ENCODE data around the gene CASP10. TPM values are rescaled to one million over a fixed set of nuclear protein-coding genes. Genes with fewer than 3 reads are reported as not detected.
A peak's percentile ranks its signal among the peaks of the same experiment; 100 is the strongest.

Gene CASP10
- total RNA-seq, 2 experiments from 2014 or later: 47.8 to 51.3 TPM

- ChIA-PET CTCF (interaction anchor here (3.1 to 3.5 kb wide), 2 partner anchors 34 to 45 kb away, joined by 9 to 29 read pairs; partner anchors contain the start of gene CASP10), POLR2A (interaction anchor here (1.8 to 2.5 kb wide), 2 partner anchors 45 to 339 kb away, joined by 9 to 24 read pairs; partner anchors contain the start of genes CASP10, NIF3L1 and PPIL3)
Observed at GRCh38 chr2:201228271-201228911, 45.5 kb downstream of the CASP10 start.

DNA sequence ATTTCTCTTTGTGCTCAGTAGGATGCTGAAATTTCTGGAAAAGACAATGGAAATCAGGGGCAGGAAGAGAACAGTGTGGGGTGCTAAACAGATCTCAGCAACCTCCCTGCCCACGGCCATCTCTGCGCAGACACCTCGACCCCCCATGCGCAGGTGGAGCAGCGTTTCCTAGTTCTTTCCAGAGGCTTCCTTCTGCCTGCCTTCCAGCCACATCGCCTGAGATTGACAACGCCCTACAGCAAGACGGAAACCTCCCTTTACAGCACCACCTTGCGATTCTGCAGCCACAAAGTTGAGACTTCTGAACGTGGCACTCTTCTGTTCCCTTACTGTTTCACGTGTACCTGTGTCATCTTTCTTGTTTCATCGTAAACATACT, 46.0 kb downstream of the CASP10 start:
- Mint-ChIP-seq H3K9me3 (no peaks in the 10 kb centered on the region), H3K4me3 (peak overlapping the region; percentile 47), H3K36me3 (ENCODE audit: low read depth) (peaks cover 6% of the 10 kb centered on the region), H3K27me3 (no peaks in the 10 kb centered on the region), H3K27ac (peak overlapping the region; percentile 80), H3K4me1 (peaks cover 58% of the 10 kb centered on the region)
- ChIA-PET CTCF (interaction anchor here (1.0 to 3.5 kb wide), 4 partner anchors 17 to 327 kb away, joined by 3 to 29 read pairs (median 8); partner anchors contain the start of gene CASP10), POLR2A (interaction anchor here (1.4 to 2.5 kb wide), 3 partner anchors 39 to 339 kb away, joined by 3 to 24 read pairs (median 9); partner anchors contain the start of genes CASP10, NIF3L1 and PPIL3)
- no peak for DNase-seq

More at GRCh38 chr2:201228271-201228911, 45.5 kb downstream of the CASP10 start:
- peak overlapping the region; percentile 80 for H3K27ac Mint-ChIP-seq
- peaks cover 62% of the 10 kb centered on the region for H3K4me1 Mint-ChIP-seq
- H3K4me3 Mint-ChIP-seq: peak overlapping the region; percentile 47
- DNase-seq: no peak
- peaks cover 6% of the 10 kb centered on the region for H3K36me3 Mint-ChIP-seq (ENCODE audit: low read depth)
- H3K9me3 Mint-ChIP-seq: no peaks in the 10 kb centered on the region
- no peaks in the 10 kb centered on the region for H3K27me3 Mint-ChIP-seq

DNA sequence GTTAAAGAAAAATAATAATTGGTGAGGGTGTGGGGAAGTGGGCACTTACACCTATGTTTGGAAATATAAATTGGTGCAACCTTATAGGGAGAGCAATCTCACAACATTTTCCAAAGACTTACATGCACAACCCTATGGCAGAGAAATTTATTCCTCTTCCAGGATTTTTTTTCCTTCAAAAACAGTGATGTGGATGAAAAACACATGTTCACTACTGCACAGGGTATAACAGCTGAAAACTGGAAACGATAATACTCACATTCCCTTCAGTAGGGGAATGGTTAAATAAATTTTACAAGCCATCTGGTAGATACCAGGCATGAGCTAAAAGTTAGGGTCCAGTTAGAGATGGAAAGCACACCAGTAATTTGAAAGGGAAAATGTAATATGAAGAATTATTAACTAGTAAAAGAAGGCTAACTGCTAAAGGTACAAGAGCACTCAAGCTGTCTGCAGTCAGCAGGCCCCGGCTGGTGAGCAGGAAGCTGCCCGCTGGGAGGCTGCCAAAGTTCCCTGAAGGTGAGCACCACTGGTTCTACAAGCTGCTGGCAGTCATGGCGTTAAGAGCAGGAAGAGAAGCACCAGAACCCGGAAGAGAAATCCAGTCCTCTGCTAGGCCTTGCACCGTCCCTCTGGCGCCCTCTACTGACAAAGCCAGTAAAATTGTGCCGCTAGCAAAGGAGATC, 49.0 kb downstream of the CASP10 start:
- DNase-seq: peak; percentile 92
- Mint-ChIP-seq H3K27me3 (no peaks in the 10 kb centered on the region), H3K4me3 (peak overlapping the region; percentile 97), H3K27ac (peak overlapping the region; percentile 97), H3K9me3 (no peaks in the 10 kb centered on the region), H3K36me3 (ENCODE audit: low read depth) (peaks cover 21% of the 10 kb centered on the region), H3K4me1 (peaks cover 58% of the 10 kb centered on the region)
- ChIA-PET CTCF (interaction anchor here (0.5 to 4.5 kb wide), 73 partner anchors 9 to 628 kb away, joined by 3 to 317 read pairs (median 5); partner anchors contain the start of genes ALS2, CASP10, CASP8 and CFLAR), POLR2A (interaction anchor here (0.6 to 4.6 kb wide), 29 partner anchors 11 to 519 kb away, joined by 3 to 290 read pairs (median 10); partner anchors contain the start of genes CASP10, CASP8, CFLAR and CLK1)

DNA sequence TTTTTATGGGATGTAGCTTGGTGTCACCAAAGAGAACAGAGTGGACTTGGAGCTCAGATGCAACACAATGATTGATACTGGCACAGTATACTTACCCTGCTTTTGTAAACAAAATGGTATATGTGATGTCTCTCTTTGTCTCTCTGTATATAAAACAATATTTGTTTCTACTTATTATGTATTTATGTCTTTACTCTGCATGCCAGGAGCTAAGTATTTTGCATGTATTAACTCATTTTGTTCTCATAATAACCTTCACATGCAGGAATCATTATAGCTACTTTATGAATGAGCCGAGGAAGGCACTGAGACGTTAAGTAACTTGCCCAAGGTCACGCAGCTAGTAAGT, 49.5 kb downstream of the CASP10 start:
- peaks cover 63% of the 10 kb centered on the region for H3K4me1 Mint-ChIP-seq
- peak overlapping the region; percentile 97 for H3K27ac Mint-ChIP-seq
- ChIA-PET POLR2A (interaction anchor here (0.7 to 4.6 kb wide), 29 partner anchors 10 to 519 kb away, joined by 3 to 290 read pairs (median 10); partner anchors contain the start of genes CASP10, CASP8, CFLAR and CLK1), CTCF (interaction anchor here (0.5 to 4.5 kb wide), 71 partner anchors 9 to 627 kb away, joined by 3 to 317 read pairs (median 6); partner anchors contain the start of genes ALS2, CASP10, CASP8 and CFLAR)
- H3K36me3 Mint-ChIP-seq (ENCODE audit: low read depth): peaks cover 26% of the 10 kb centered on the region
- H3K9me3 Mint-ChIP-seq: no peaks in the 10 kb centered on the region
- no peak for DNase-seq
- peak overlapping the region; percentile 97 for H3K4me3 Mint-ChIP-seq
- no peaks in the 10 kb centered on the region for H3K27me3 Mint-ChIP-seq

- H3K27ac Mint-ChIP-seq: peak overlapping the region; percentile 97
- peak overlapping the region; percentile 97 for H3K4me3 Mint-ChIP-seq
- H3K27me3 Mint-ChIP-seq: no peaks in the 10 kb centered on the region
- ChIA-PET CTCF (interaction anchor here (0.6 to 4.5 kb wide), 35 partner anchors 14 to 547 kb away, joined by 3 to 317 read pairs (median 11); partner anchors contain the start of genes ALS2, CASP10, CASP8 and CFLAR), POLR2A (interaction anchor here (0.6 to 4.6 kb wide), 36 partner anchors 12 to 1034 kb away, joined by 3 to 290 read pairs (median 6); partner anchors contain the start of genes ALS2, CASP10, CASP8 and CFLAR)
- DNase-seq: peak; percentile 91
- peaks cover 66% of the 10 kb centered on the region for H3K4me1 Mint-ChIP-seq
- peaks cover 33% of the 10 kb centered on the region for H3K36me3 Mint-ChIP-seq (ENCODE audit: low read depth)
- no peaks in the 10 kb centered on the region for H3K9me3 Mint-ChIP-seq
Observed at GRCh38 chr2:201233192-201233811, 50.4 kb downstream of the CASP10 start.

- peak overlapping the region; percentile 97 for H3K4me3 Mint-ChIP-seq
- H3K4me1 Mint-ChIP-seq: peaks cover 60% of the 10 kb centered on the region
- peak; percentile 42 for DNase-seq
- H3K9me3 Mint-ChIP-seq: no peaks in the 10 kb centered on the region
- POLR2A ChIA-PET: interaction anchor here (0.6 to 4.6 kb wide), 36 partner anchors 13 to 1033 kb away, joined by 3 to 290 read pairs (median 6); partner anchors contain the start of genes ALS2, CASP10, CASP8 and CFLAR
- peak overlapping the region; percentile 97 for H3K27ac Mint-ChIP-seq
- peaks cover 40% of the 10 kb centered on the region for H3K36me3 Mint-ChIP-seq (ENCODE audit: low read depth)
- no peaks in the 10 kb centered on the region for H3K27me3 Mint-ChIP-seq
- CTCF ChIA-PET: interaction anchor here (0.6 to 4.5 kb wide), 27 partner anchors 14 to 523 kb away, joined by 3 to 317 read pairs (median 26); partner anchors contain the start of genes CASP10, CASP8, CFLAR and NIF3L1
Observed at GRCh38 chr2:201233812-201234662, 51.1 kb downstream of the CASP10 start.

GRCh38 chr2:201234663-201235135, 51.8 kb downstream of the CASP10 start:
- H3K27me3 Mint-ChIP-seq: no peaks in the 10 kb centered on the region

DNA sequence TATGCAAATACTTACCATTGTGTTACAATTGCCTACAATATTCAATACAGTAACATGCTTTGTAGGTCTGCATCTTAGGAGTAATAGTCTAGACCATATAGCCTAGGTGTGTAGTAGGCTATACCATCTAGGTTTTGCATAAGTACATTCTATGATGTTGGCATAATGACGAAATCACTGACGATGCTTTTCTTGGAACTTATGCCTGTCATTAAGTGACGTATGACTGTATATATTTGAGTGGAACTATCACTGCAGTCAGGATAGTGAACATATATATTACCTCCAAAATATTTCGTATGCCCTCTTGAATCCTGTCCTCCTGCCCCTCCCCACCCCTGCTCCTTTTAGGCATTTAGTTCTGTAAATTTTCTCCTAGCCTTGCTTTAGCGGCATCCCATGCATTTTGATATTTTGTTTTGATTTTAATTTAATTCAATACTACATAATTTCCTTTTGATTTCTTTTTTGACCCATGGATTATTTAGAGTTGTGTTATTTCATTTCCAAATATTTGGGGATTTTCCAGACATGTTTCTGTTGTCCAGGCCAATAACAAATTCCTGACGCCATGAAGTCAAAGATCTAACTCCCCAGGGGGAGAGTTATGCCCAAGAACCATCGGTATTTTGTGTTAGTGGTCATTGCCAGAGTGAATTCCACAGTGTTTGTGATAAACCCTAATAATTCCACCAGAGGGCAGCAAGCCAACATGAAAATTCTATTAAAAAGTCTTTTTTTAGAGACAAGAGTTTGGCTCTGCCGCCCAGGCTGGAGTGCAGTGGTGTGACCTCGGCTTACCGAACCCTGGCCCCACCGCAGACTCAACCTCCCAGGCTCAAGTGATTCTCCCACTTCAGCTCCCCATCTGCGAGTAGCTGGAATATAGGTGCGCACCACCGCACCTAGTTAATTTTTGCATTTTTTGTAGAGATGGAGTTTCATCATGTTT, 53.2 kb downstream of the CASP10 start:
- peaks cover 60% of the 10 kb centered on the region for H3K36me3 Mint-ChIP-seq (ENCODE audit: low read depth)
- peak; percentile 64 for DNase-seq
- H3K4me1 Mint-ChIP-seq: peaks cover 59% of the 10 kb centered on the region
- ChIA-PET CTCF (interaction anchor here (0.7 to 4.5 kb wide), 18 partner anchors 15 to 943 kb away, joined by 3 to 317 read pairs (median 4); partner anchors contain the start of genes ALS2, CASP10, CASP8 and CFLAR), POLR2A (interaction anchor here (1.0 to 4.6 kb wide), 7 partner anchors 17 to 523 kb away, joined by 3 to 290 read pairs (median 12); partner anchors contain the start of gene CASP8)
- H3K27ac Mint-ChIP-seq: peak overlapping the region; percentile 97
- peaks cover 2% of the 10 kb centered on the region for H3K9me3 Mint-ChIP-seq
- H3K27me3 Mint-ChIP-seq: no peaks in the 10 kb centered on the region
- H3K4me3 Mint-ChIP-seq: peak overlapping the region; percentile 97

More at GRCh38 chr2:201234663-201235135, 51.8 kb downstream of the CASP10 start:
- ChIA-PET POLR2A (interaction anchor here (0.7 to 4.6 kb wide), 24 partner anchors 14 to 1032 kb away, joined by 3 to 290 read pairs (median 10); partner anchors contain the start of genes ALS2, CASP10, CASP8 and CFLAR), CTCF (interaction anchor here (0.7 to 4.5 kb wide), 11 partner anchors 26 to 546 kb away, joined by 3 to 317 read pairs (median 7); partner anchors contain the start of genes ALS2, CASP10, CASP8 and ORC2)
- Mint-ChIP-seq H3K9me3 (no peaks in the 10 kb centered on the region), H3K36me3 (ENCODE audit: low read depth) (peaks cover 45% of the 10 kb centered on the region), H3K27ac (peak overlapping the region; percentile 97), H3K4me1 (peaks cover 59% of the 10 kb centered on the region), H3K4me3 (peak overlapping the region; percentile 97)
- no peak for DNase-seq

- POLR2A ChIA-PET: interaction anchor here (0.6 to 4.1 kb wide), 8 partner anchors 9 to 127 kb away, joined by 3 to 104 read pairs (median 6); partner anchors contain the start of genes CASP10 and CASP8
- peak overlapping the region; percentile 97 for H3K4me3 Mint-ChIP-seq
- DNase-seq: no peak
Observed at GRCh38 chr2:201237486-201238123, 54.7 kb downstream of the CASP10 start.

More at GRCh38 chr2:201237486-201238123, 54.7 kb downstream of the CASP10 start:
- peak overlapping the region; percentile 97 for H3K27ac Mint-ChIP-seq
- CTCF ChIA-PET: interaction anchor here (0.7 to 3.9 kb wide), 10 partner anchors 20 to 234 kb away, joined by 3 to 51 read pairs (median 4); partner anchors contain the start of genes CASP10 and CASP8
- no peaks in the 10 kb centered on the region for H3K27me3 Mint-ChIP-seq
- H3K36me3 Mint-ChIP-seq (ENCODE audit: low read depth): peaks cover 74% of the 10 kb centered on the region
- peaks cover 45% of the 10 kb centered on the region for H3K4me1 Mint-ChIP-seq
- H3K9me3 Mint-ChIP-seq: peaks cover 2% of the 10 kb centered on the region
